HG02678 (cell line): ENCODE results near the gene NTM.

Experiments
- ATAC-seq: cut with Tn5 transposase; IDR thresholded peaks from one replicate; pipeline ENCODE4 v1.9.1; 2021; ENCODE audit warnings: mild to moderate bottlenecking, moderate library complexity; ENCODE audit not compliant: unreplicated experiment

NTM gene

GRCh38 chr11:131372234-131372962, 2.0 kb downstream of the NTM start:
- ATAC-seq = no peak

- ATAC-seq = no peak
Observed at GRCh38 chr11:131373095-131373725, 2.8 kb downstream of the NTM start.

GRCh38 chr11:131373756-131374155, 3.3 kb downstream of the NTM start:
- ATAC-seq = no peak

GRCh38 chr11:131375421-131375820, 5.0 kb downstream of the NTM start:
- no peak for ATAC-seq

GRCh38 chr11:131375915-131376314, 5.5 kb downstream of the NTM start:
- no peak for ATAC-seq

GRCh38 chr11:131378931-131379330, 8.5 kb downstream of the NTM start:
- peak; percentile 81 for ATAC-seq

GRCh38 chr11:131385763-131386390, 15.5 kb downstream of the NTM start:
- ATAC-seq = no peak

- no peak for ATAC-seq
Observed at GRCh38 chr11:131386408-131386807, 16.0 kb downstream of the NTM start.

- no peak for ATAC-seq
Observed at GRCh38 chr11:131388030-131388429, 17.6 kb downstream of the NTM start.

GRCh38 chr11:131389582-131389981, 19.2 kb downstream of the NTM start:
- ATAC-seq = no peak

- no peak for ATAC-seq
Observed at GRCh38 chr11:131391176-131391575, 20.8 kb downstream of the NTM start.

GRCh38 chr11:131392528-131393255, 22.3 kb downstream of the NTM start:
- no peak for ATAC-seq

GRCh38 chr11:131393691-131394090, 23.3 kb downstream of the NTM start:
- no peak for ATAC-seq

- ATAC-seq = no peak
Observed at GRCh38 chr11:131397675-131398074, 27.3 kb downstream of the NTM start.

- ATAC-seq = no peak
Observed at GRCh38 chr11:131402040-131402439, 31.6 kb downstream of the NTM start.

GRCh38 chr11:131404010-131404409, 33.6 kb downstream of the NTM start:
- ATAC-seq = no peak

GRCh38 chr11:131408025-131408640, 37.7 kb downstream of the NTM start:
- ATAC-seq = no peak

- ATAC-seq = no peak
Observed at GRCh38 chr11:131409345-131409744, 38.9 kb downstream of the NTM start.

- ATAC-seq = no peak
Observed at GRCh38 chr11:131411636-131412035, 41.2 kb downstream of the NTM start.

GRCh38 chr11:131412061-131412460, 41.6 kb downstream of the NTM start:
- no peak for ATAC-seq

GRCh38 chr11:131413217-131413616, 42.8 kb downstream of the NTM start:
- ATAC-seq = no peak
